Mesenchymal stem cell (in vitro differentiated cells and primary cell): Measurements from ENCODE around the gene ZBTB46.

Source experiments
- DNase-seq: peaks from one replicate; pipeline ENCODE4 v3.0.0-alpha.2; 2013
- H2AFZ ChIP-seq: one replicate; pipeline ENCODE4 v1.6.1; 2013; ENCODE audit warnings: low read depth, mild to moderate bottlenecking, control low read depth, inconsistent platforms, low read length, moderate library complexity
- H2AK5ac ChIP-seq: 2 replicates; pipeline ENCODE4 v1.6.1; 2013; ENCODE audit warnings: low read length, moderate library complexity, mild to moderate bottlenecking, inconsistent platforms; ENCODE audit not compliant: severe bottlenecking
- H2BK120ac ChIP-seq: one replicate; pipeline ENCODE4 v1.6.1; 2013; ENCODE audit warnings: low read depth, mild to moderate bottlenecking, inconsistent platforms, low read length, moderate library complexity
- H2BK12ac ChIP-seq, 2 experiments: one replicate each; pipeline ENCODE4 v1.6.1; 2013; ENCODE audit warnings: inconsistent platforms in 2 of 2, low read length in 2 of 2, mild to moderate bottlenecking in 2 of 2, moderate library complexity in 2 of 2, control low read depth in 1 of 2
- H2BK15ac ChIP-seq: one replicate; pipeline ENCODE4 v1.6.1; 2013; ENCODE audit warnings: mild to moderate bottlenecking, low read depth, inconsistent platforms; ENCODE audit not compliant: poor library complexity, severe bottlenecking
- H2BK5ac ChIP-seq: 2 replicates; pipeline ENCODE4 v1.6.1; 2013; ENCODE audit warnings: low read depth, mild to moderate bottlenecking, low read length, control low read depth, inconsistent platforms; ENCODE audit not compliant: poor library complexity, severe bottlenecking
- H3K14ac ChIP-seq, 2 experiments: one replicate each; pipeline ENCODE4 v1.6.1; 2013; ENCODE audit warnings: inconsistent platforms in 2 of 2, low read length in 2 of 2, control low read depth in 1 of 2, mild to moderate bottlenecking in 1 of 2, moderate library complexity in 1 of 2
- H3K18ac ChIP-seq, 2 experiments: one replicate each; pipeline ENCODE4 v1.6.1; 2013; ENCODE audit warnings: inconsistent platforms in 2 of 2, low read length in 2 of 2, control low read depth in 1 of 2, low read depth in 1 of 2, mild to moderate bottlenecking in 1 of 2
- H3K23ac ChIP-seq, 2 experiments: one replicate each; pipeline ENCODE4 v1.6.1; 2013; ENCODE audit warnings: inconsistent platforms in 2 of 2, low read length in 2 of 2, mild to moderate bottlenecking in 2 of 2, moderate library complexity in 2 of 2, control low read depth in 1 of 2
- H3K27ac ChIP-seq: 2 replicates; pipeline ENCODE4 v1.5.1; 2013; ENCODE audit warnings: mild to moderate bottlenecking, moderate library complexity, low read length, control low read depth, inconsistent platforms; ENCODE audit not compliant: poor library complexity, severe bottlenecking
- H3K27me3 ChIP-seq, 2 experiments: 2 replicates each; pipeline versions ENCODE4 v1.6.1 to v1.7.0; 2013; ENCODE audit warnings: low read length in 2 of 2, mild to moderate bottlenecking in 2 of 2, moderate library complexity in 2 of 2, control low read depth in 1 of 2, inconsistent platforms in 1 of 2; ENCODE audit not compliant: control insufficient read depth in 1 of 2, insufficient read depth in 1 of 2
- H3K36me3 ChIP-seq, 2 experiments: 2 replicates each; pipeline versions ENCODE4 v1.6.1 to v1.7.0; 2013; ENCODE audit warnings: low read length in 2 of 2, control low read depth in 1 of 2, inconsistent platforms in 1 of 2, low read depth in 1 of 2, mild to moderate bottlenecking in 1 of 2; ENCODE audit not compliant: insufficient read depth in 2 of 2, control insufficient read depth in 1 of 2
- H3K4ac ChIP-seq, 2 experiments: one replicate each; pipeline ENCODE4 v1.6.1; 2013; ENCODE audit warnings: inconsistent platforms in 2 of 2, low read length in 2 of 2, mild to moderate bottlenecking in 2 of 2, moderate library complexity in 2 of 2, control low read depth in 1 of 2, low read depth in 1 of 2
- H3K4me1 ChIP-seq: 2 replicates; pipeline ENCODE4 v1.6.1; 2013; ENCODE audit warnings: low read depth, low read length, control low read depth; ENCODE audit not compliant: control insufficient read depth, insufficient read depth
- H3K4me2 ChIP-seq: 2 replicates; pipeline ENCODE4 v1.6.1; 2013; ENCODE audit warnings: low read length, mild to moderate bottlenecking, inconsistent platforms; ENCODE audit not compliant: poor library complexity, severe bottlenecking
- H3K4me3 ChIP-seq, 2 experiments: 2 replicates each; pipeline versions ENCODE4 v1.5.1 to v1.7.0; 2013; ENCODE audit warnings: low read length in 2 of 2, mild to moderate bottlenecking in 2 of 2, control low read depth in 1 of 2, low read depth in 1 of 2; ENCODE audit not compliant: insufficient read depth in 1 of 2
- H3K79me1 ChIP-seq: replicated peaks from 2 replicates; pipeline ENCODE4 v1.6.1; 2013; ENCODE audit warnings: mild to moderate bottlenecking, control low read depth, low read length, inconsistent platforms; ENCODE audit not compliant: poor library complexity, severe bottlenecking
- H3K9ac ChIP-seq: 2 replicates; pipeline ENCODE4 v1.7.0; 2013; ENCODE audit warnings: mild to moderate bottlenecking, low read length, moderate library complexity
- H3K9me3 ChIP-seq: 2 replicates; pipeline ENCODE4 v1.7.0; 2013; ENCODE audit warnings: mild to moderate bottlenecking, low read length; ENCODE audit not compliant: control insufficient read depth
- H4K8ac ChIP-seq: one replicate; pipeline ENCODE4 v1.6.1; 2013; ENCODE audit warnings: inconsistent platforms, mild to moderate bottlenecking, low read length, moderate library complexity
- H4K91ac ChIP-seq: one replicate; pipeline ENCODE4 v1.6.1; 2013; ENCODE audit warnings: mild to moderate bottlenecking, low read length, inconsistent platforms
- WGBS: methylation state at CpG from one replicate; pipeline ENCODE4 v1.1.7; 2013; ENCODE audit warnings: mixed read lengths; 5-methylcytosine and 5-hydroxymethylcytosine counted together

ZBTB46 gene

GRCh38 chr20:63739130-63740069 lies 91.7 kb downstream of the ZBTB46 start, which contains the start of gene SLC2A4RG:
SLC2A4RG (plus strand) TSS chr20:63739776; CDS start chr20:63739913, 137 bp downstream.
- Histone ChIP-seq H2BK15ac (peak within 1 kb of the TSS; percentile 82), H3K36me3 (peaks cover 43 to 67% of the 10 kb centered on the region in 2 experiments), H2AK5ac (peak within 1 kb of the TSS; percentile 80), H3K9ac (peak within 1 kb of the TSS; percentile 88), H2BK120ac (peak within 1 kb of the TSS; percentile 90), H3K27ac (peak within 1 kb of the TSS; percentile 95), H3K79me1 (peaks cover 9% of the 10 kb centered on the region), H3K4me3 (peak within 1 kb of the TSS; percentile 78 to 86), H3K4me2 (peak within 1 kb of the TSS; percentile 85), H2BK5ac (peak within 1 kb of the TSS; percentile 84), H2AFZ (peak within 1 kb of the TSS; percentile 36), H3K14ac (peak within 1 kb of the TSS in 1 of 2 experiments; percentile 94), H2BK12ac (peak within 1 kb of the TSS; percentile 15 to 50), H4K91ac (peak within 1 kb of the TSS; percentile 90), H3K18ac (peak within 1 kb of the TSS; percentile 89 to 93), H3K9me3 (no peaks in the 10 kb centered on the region), H3K4me1 (peaks cover 40% of the 10 kb centered on the region), H3K27me3 (no peaks in the 10 kb centered on the region), H3K4ac (peak within 1 kb of the TSS; percentile 80 to 81), H4K8ac (peak within 1 kb of the TSS; percentile 67), H3K23ac (peak within 1 kb of the TSS; percentile 46 to 93)
- DNase-seq, result peak; percentile 74
- 2% methylated on average over 46 of the region's 136 CpGs for WGBS

- H3K36me3 ChIP-seq, result peaks cover 45 to 73% of the 10 kb centered on the region in 2 experiments
- 12% methylated on average over 26 of the region's 26 CpGs for WGBS
- H3K4me3 ChIP-seq, result peak overlapping the region; percentile 11 to 65
- H3K9ac ChIP-seq, result peak overlapping the region; percentile 63
- peak overlapping the region; percentile 50 to 82 for H3K18ac ChIP-seq
- H2BK5ac ChIP-seq, result no peak overlapping the region
- H3K4me2 ChIP-seq, result peak overlapping the region; percentile 85
- peaks cover 40% of the 10 kb centered on the region for H3K4me1 ChIP-seq
- peaks cover 12% of the 10 kb centered on the region for H3K79me1 ChIP-seq
- DNase-seq, result peak; percentile 61
- H2AFZ ChIP-seq, result no peak overlapping the region
- no peaks in the 10 kb centered on the region for H3K9me3 ChIP-seq
- H3K23ac ChIP-seq, result peak overlapping the region in 1 of 2 experiments; percentile 46
- peak overlapping the region; percentile 82 for H2BK15ac ChIP-seq
- H3K4ac ChIP-seq, result no peak overlapping the region
- no peak overlapping the region for H3K27ac ChIP-seq
- no peak overlapping the region for H2AK5ac ChIP-seq
- no peak overlapping the region for H3K14ac ChIP-seq
- H4K8ac ChIP-seq, result peak overlapping the region; percentile 45
- peak overlapping the region; percentile 78 for H2BK120ac ChIP-seq
- peak overlapping the region in 1 of 2 experiments; percentile 50 for H2BK12ac ChIP-seq
- no peak overlapping the region for H4K91ac ChIP-seq
- no peaks in the 10 kb centered on the region for H3K27me3 ChIP-seq
Measured at GRCh38 chr20:63738687-63739129, 92.4 kb downstream of the ZBTB46 start.

GRCh38 chr20:63737945-63738686 lies 92.9 kb downstream of the ZBTB46 start:
- Histone ChIP-seq H4K8ac (peak overlapping the region; percentile 45), H3K18ac (peak overlapping the region; percentile 23 to 50), H3K79me1 (peaks cover 18% of the 10 kb centered on the region), H3K9me3 (no peaks in the 10 kb centered on the region), H3K9ac (no peak overlapping the region), H3K23ac (peak overlapping the region in 1 of 2 experiments; percentile 46), H3K4me1 (peaks cover 40% of the 10 kb centered on the region), H3K4me3 (no peak overlapping the region), H2BK120ac (no peak overlapping the region), H3K4ac (peak overlapping the region in 1 of 2 experiments; percentile 21), H2BK5ac (peak overlapping the region; percentile 20), H2BK12ac (no peak overlapping the region), H3K27ac (no peak overlapping the region), H2AFZ (no peak overlapping the region), H3K27me3 (no peaks in the 10 kb centered on the region), H3K36me3 (peaks cover 45 to 73% of the 10 kb centered on the region in 2 experiments), H4K91ac (no peak overlapping the region), H2AK5ac (no peak overlapping the region), H2BK15ac (no peak overlapping the region), H3K14ac (no peak overlapping the region), H3K4me2 (peak overlapping the region; percentile 85)
- 25% methylated on average over 38 of the region's 43 CpGs for whole genome bisulfite sequencing
- no peak for DNase-seq

- Histone ChIP-seq H2BK120ac (no peak overlapping the region), H3K4me2 (peak overlapping the region; percentile 14), H3K18ac (no peak overlapping the region), H3K14ac (no peak overlapping the region), H3K79me1 (peaks cover 22% of the 10 kb centered on the region), H3K4me3 (no peak overlapping the region), H3K36me3 (peaks cover 42 to 73% of the 10 kb centered on the region in 2 experiments), H2BK15ac (no peak overlapping the region), H3K9ac (no peak overlapping the region), H3K27ac (no peak overlapping the region), H4K8ac (no peak overlapping the region), H3K27me3 (no peaks in the 10 kb centered on the region), H3K4ac (no peak overlapping the region), H2AFZ (no peak overlapping the region), H2AK5ac (no peak overlapping the region), H2BK12ac (no peak overlapping the region), H4K91ac (no peak overlapping the region), H3K23ac (no peak overlapping the region), H3K4me1 (peaks cover 38% of the 10 kb centered on the region), H2BK5ac (no peak overlapping the region), H3K9me3 (no peaks in the 10 kb centered on the region)
- 34% methylated on average over 5 of the region's 26 CpGs for WGBS
- no peak for DNase-seq
Measured at GRCh38 chr20:63737695-63737944, 93.4 kb downstream of the ZBTB46 start.
